SK-N-SH (cell line): ENCODE data around the gene GATC. TPM values are rescaled to one million over a fixed set of nuclear protein-coding genes. Genes with fewer than 3 reads are reported as not detected.
A peak's percentile ranks its signal among the peaks of the same experiment; 100 is the strongest.

Experiments used
- CTCF ChIA-PET: fragments of 300-600, 350-600 bp; formaldehyde crosslinking; extraction: SDS; loops from one replicate; lab custom pipeline; 2021; lab: Yijun Ruan, JAX
- POLR2A ChIA-PET: fragments of 350-600 bp; sonication (Branson Sonifier 250); formaldehyde crosslinking; extraction: SDS; loops from one replicate; lab custom pipeline; 2020; ENCODE audit warnings: antibody characterized with exemption, inconsistent platforms; lab: Yijun Ruan, JAX
- DNase-seq: peaks from one replicate; pipeline ENCODE4 v3.0.0; 2012
- H2AFZ ChIP-seq: fragments of 200-600 bp; sonication (generic); 2 replicates; pipeline ENCODE4 v1.8.1; 2016; ENCODE audit warnings: antibody characterized with exemption, mild to moderate bottlenecking, low read depth
- H3F3A ChIP-seq: fragments of 200-600 bp; sonication (generic); replicated peaks from 2 replicates; pipeline ENCODE3; 2016; ENCODE audit warnings: antibody characterized with exemption, mild to moderate bottlenecking; ENCODE audit not compliant: insufficient read depth
- H3K27ac ChIP-seq, 2 experiments: fragments of 200-500 bp in 1 of 2; fragments of 200-600 bp in 1 of 2; sonication (Bioruptor generic) in 1 of 2; sonication (generic), shearing (Covaris generic) in 1 of 2; 2 replicates each; pipeline versions ENCODE4 v1.5.1 to v1.6.1; 2014 to 2016; ENCODE audit warnings: low read depth in 2 of 2, inconsistent platforms in 1 of 2, low read length in 1 of 2, mild to moderate bottlenecking in 1 of 2, mixed read lengths in 1 of 2
- H3K27me3 ChIP-seq: fragments of 200-600 bp; sonication (generic), shearing (Covaris generic); 2 replicates; pipeline ENCODE4 v1.6.1; 2016; ENCODE audit warnings: mixed run types; ENCODE audit not compliant: insufficient read depth
- H3K36me3 ChIP-seq, 2 experiments: fragments of 200-500 bp in 1 of 2; fragments of 200-600 bp in 1 of 2; sonication (Bioruptor generic) in 1 of 2; sonication (generic) in 1 of 2; replicated peaks in 1 of 2; 2 replicates each; pipeline versions ENCODE3 to v1.5.1; 2014 to 2016; ENCODE audit warnings: low read length in 1 of 2, mild to moderate bottlenecking in 1 of 2; ENCODE audit not compliant: insufficient read depth in 2 of 2, control insufficient read depth in 1 of 2
- H3K4me1 ChIP-seq, 2 experiments: fragments of 200-500 bp in 1 of 2; fragments of 200-600 bp in 1 of 2; sonication (Bioruptor generic) in 1 of 2; sonication (generic), shearing (Covaris generic) in 1 of 2; 2 replicates each; pipeline versions ENCODE4 v1.5.1 to v1.6.1; 2014 to 2016; ENCODE audit warnings: low read depth in 1 of 2, low read length in 1 of 2, mixed run types in 1 of 2; ENCODE audit not compliant: insufficient read depth in 2 of 2, control insufficient read depth in 1 of 2
- H3K4me2 ChIP-seq: fragments of 200-600 bp; sonication (generic), shearing (Covaris generic); 2 replicates; pipeline ENCODE4 v1.6.1; 2017; ENCODE audit warnings: mixed run types
- H3K4me3 ChIP-seq, 2 experiments: fragments of 200-500 bp in 1 of 2; fragments of 200-600 bp in 1 of 2; sonication (Bioruptor generic) in 1 of 2; sonication (generic), shearing (Covaris generic) in 1 of 2; 2 replicates each; pipeline versions ENCODE4 v1.5.1 to v1.8.1; 2014 to 2016; ENCODE audit warnings: low read depth in 2 of 2, inconsistent platforms in 1 of 2, low read length in 1 of 2, mild to moderate bottlenecking in 1 of 2, mixed read lengths in 1 of 2, moderate library complexity in 1 of 2
- H3K79me2 ChIP-seq: fragments of 200-600 bp; sonication (generic); 2 replicates; pipeline ENCODE4 v1.8.1; 2017; ENCODE audit warnings: mild to moderate bottlenecking; ENCODE audit not compliant: insufficient read depth
- H3K9ac ChIP-seq: fragments of 200-600 bp; sonication (generic); 2 replicates; pipeline ENCODE4 v1.6.1; 2017; ENCODE audit warnings: mixed run types
- H3K9me2 ChIP-seq: fragments of 200-600 bp; sonication (generic); 2 replicates; pipeline ENCODE4 v1.6.1; 2017; ENCODE audit warnings: mixed run types
- H3K9me3 ChIP-seq: fragments of 200-600 bp; sonication (generic); 2 replicates; pipeline ENCODE4 v1.6.1; 2017; ENCODE audit warnings: mixed run types, mild to moderate bottlenecking, moderate library complexity
- H4K20me1 ChIP-seq: fragments of 200-600 bp; sonication (generic); 2 replicates; pipeline ENCODE4 v1.6.1; 2017; ENCODE audit warnings: mild to moderate bottlenecking, mixed run types; ENCODE audit not compliant: insufficient read depth
- CHD2 ChIP-seq: fragments of 150-350 bp; IDR thresholded peaks from 2 replicates; pipeline ENCODE4 v1.6.1; 2018; ENCODE audit warnings: low read length; ENCODE audit not compliant: partially characterized antibody
- EZH2phosphoT487 ChIP-seq: fragments of 200-600 bp; sonication (generic); IDR thresholded peaks from 2 replicates; pipeline ENCODE4 v1.6.1; 2017; ENCODE audit warnings: low read depth, mixed run types, mild to moderate bottlenecking, antibody characterized with exemption, moderate library complexity, borderline replicate concordance
- FOXM1 ChIP-seq: IDR thresholded peaks from 2 replicates; pipeline ENCODE4 v1.4.0; 2012; ENCODE audit warnings: low read depth, mild to moderate bottlenecking
- IRF3 ChIP-seq: fragments of 150-350 bp; IDR thresholded peaks from 2 replicates; pipeline ENCODE4 v1.6.1; 2016; ENCODE audit warnings: mild to moderate bottlenecking, low read depth, low read length
- MAX ChIP-seq: IDR thresholded peaks from 2 replicates; pipeline ENCODE4 v1.4.0; 2012; ENCODE audit warnings: low read depth
- MXI1 ChIP-seq: IDR thresholded peaks from 2 replicates; pipeline ENCODE4 v1.6.1; 2012; ENCODE audit warnings: mild to moderate bottlenecking, low read depth, low read length, improper control_type of control experiment
- NRF1 ChIP-seq: IDR thresholded peaks from 2 replicates; pipeline ENCODE4 v1.6.1; 2012; ENCODE audit warnings: low read depth, mild to moderate bottlenecking, low read length
- PBX3 ChIP-seq: IDR thresholded peaks from 2 replicates; pipeline ENCODE4; 2012
- POLR2AphosphoS5 ChIP-seq: IDR thresholded peaks from 2 replicates; pipeline ENCODE4 v1.6.1; 2012; ENCODE audit warnings: low read depth, low read length
- RCOR1 ChIP-seq: fragments of 150-350 bp; IDR thresholded peaks from 2 replicates; pipeline ENCODE4 v1.6.1; 2017; ENCODE audit warnings: antibody characterized with exemption, low read length
- REST ChIP-seq: IDR thresholded peaks from 2 replicates; pipeline ENCODE4 v1.6.1; 2012; ENCODE audit warnings: mild to moderate bottlenecking, low read depth, low read length, moderate library complexity
- RFX5 ChIP-seq: IDR thresholded peaks from 2 replicates; pipeline ENCODE4 v1.6.1; 2012; ENCODE audit warnings: mild to moderate bottlenecking, improper control_type of control experiment, low read length
- SIN3A ChIP-seq: IDR thresholded peaks from 2 replicates; pipeline ENCODE4 v1.6.1; 2012; ENCODE audit warnings: low read depth, mild to moderate bottlenecking, low read length, moderate library complexity, borderline replicate concordance
- TCF12 ChIP-seq: IDR thresholded peaks from 2 replicates; pipeline ENCODE4 v1.4.0; 2012
- TEAD4 ChIP-seq: IDR thresholded peaks from 2 replicates; pipeline ENCODE4 v1.4.0; 2012; ENCODE audit warnings: mild to moderate bottlenecking, borderline replicate concordance; ENCODE audit not compliant: insufficient read depth
- YY1 ChIP-seq: IDR thresholded peaks from 2 replicates; pipeline ENCODE4 v1.4.0; 2012; ENCODE audit warnings: low read depth, mild to moderate bottlenecking
- WGBS: methylation state at CpG from one replicate; pipeline ENCODE4 v1.1.6; 2017; ENCODE audit warnings: low lambda C conversion rate; 5-methylcytosine and 5-hydroxymethylcytosine counted together
- polyA plus RNA-seq, 3 experiments: library from polyadenylated mRNA; depleted of rRNA; stranded (reverse); fragments of >200 nt; gene quantifications; 2 replicates each; pipeline ENCODE4 v1.2.3, GENCODE V29; 2012

GATC gene
- polyA plus RNA-seq, 1 of the 3 experiments (the other 2 are of a cell fraction): 10.6 TPM

GRCh38 chr12:120473807-120474615 lies 27.8 kb downstream of the GATC start:
- peaks cover 14% of the 10 kb centered on the region for H3F3A ChIP-seq
- H3K79me2 ChIP-seq: peaks cover 33% of the 10 kb centered on the region
- DNase-seq: no peak
- H4K20me1 ChIP-seq: peaks cover under 1% of the 10 kb centered on the region
- 69% methylated on average over 6 of the region's 6 CpGs for WGBS
- peaks cover 0 to 5% of the 10 kb centered on the region in 2 experiments; a peak in 1 of 4 replicates for H3K4me1 ChIP-seq
- no peak overlapping the region for H3K9ac ChIP-seq
- TF ChIP-seq RFX5: no peak
- no peak for TF ChIP-seq RCOR1
- no peak for TF ChIP-seq SIN3A
- TF ChIP-seq PBX3: no peak
- no peak for TF ChIP-seq TCF12
- no peak for TF ChIP-seq YY1
- TF ChIP-seq CHD2: no peak
- TF ChIP-seq REST: no peak
- TF ChIP-seq NRF1: no peak
- no peak overlapping the region; a peak in 1 of 4 replicates for H3K4me3 ChIP-seq
- 0 out of 2 replicates have a peak overlapping the region, but pooled peaks have one; percentile 32 for H2AFZ ChIP-seq
- H3K9me2 ChIP-seq: no peaks in the 10 kb centered on the region
- H3K27me3 ChIP-seq: no peaks in the 10 kb centered on the region
- H3K36me3 ChIP-seq: no peaks in the 10 kb centered on the region
- H3K27ac ChIP-seq: peak overlapping the region in 1 of 2 experiments; percentile 64; a peak in 1 of 4 replicates
- H3K4me2 ChIP-seq: peak overlapping the region; percentile 62
- H3K9me3 ChIP-seq: no peaks in the 10 kb centered on the region
- CTCF ChIA-PET: interaction anchor here (0.6 to 2.1 kb wide), 5 partner anchors 8 to 20 kb away, joined by 3 to 5 read pairs (median 4); no protein-coding TSS in a partner anchor
- POLR2A ChIA-PET: no interaction called here

GRCh38 chr12:120474616-120474960 lies 28.3 kb downstream of the GATC start:
- WGBS: 10% methylated on average over 2 of the region's 2 CpGs
- Histone ChIP-seq H3K27ac (peak overlapping the region in 1 of 2 experiments; percentile 64; a peak in 2 of 4 replicates), H3K27me3 (no peaks in the 10 kb centered on the region), H3F3A (peaks cover 14% of the 10 kb centered on the region), H2AFZ (peak overlapping the region; percentile 32; the same call in 1 of the 2 replicates), H3K4me3 (no peak overlapping the region; a peak in 1 of 4 replicates), H4K20me1 (no peaks in the 10 kb centered on the region), H3K9me2 (no peaks in the 10 kb centered on the region), H3K4me1 (peaks cover 0 to 5% of the 10 kb centered on the region in 2 experiments; a peak in 1 of 4 replicates), H3K36me3 (no peaks in the 10 kb centered on the region), H3K79me2 (peaks cover 32% of the 10 kb centered on the region), H3K4me2 (peak overlapping the region; percentile 62), H3K9ac (0 out of 2 replicates have a peak overlapping the region, but pooled peaks have one; percentile 4), H3K9me3 (no peaks in the 10 kb centered on the region)
- ChIA-PET CTCF (interaction anchor here (0.6 to 2.1 kb wide), 4 partner anchors 8 to 21 kb away, joined by 3 to 5 read pairs (median 4); no protein-coding TSS in a partner anchor), POLR2A (no interaction called here)
- DNase-seq: peak; percentile 27
- TF ChIP-seq POLR2AphosphoS5: no peak
- TF ChIP-seq EZH2phosphoT487: no peak
- peak; percentile 31; the same call in 1 of the 2 replicates for TF ChIP-seq TCF12
- TF ChIP-seq MAX: peak; percentile 52; the same call in 1 of the 2 replicates
- TF ChIP-seq PBX3: 0 out of 2 replicates have a peak, but pooled peaks have one; percentile 25
- no peak for TF ChIP-seq TEAD4
- TF ChIP-seq MXI1: no peak
- TF ChIP-seq IRF3: no peak
- TF ChIP-seq FOXM1: no peak
